ENCODE results near the gene FSCN2.

FSCN2 gene

DNA sequence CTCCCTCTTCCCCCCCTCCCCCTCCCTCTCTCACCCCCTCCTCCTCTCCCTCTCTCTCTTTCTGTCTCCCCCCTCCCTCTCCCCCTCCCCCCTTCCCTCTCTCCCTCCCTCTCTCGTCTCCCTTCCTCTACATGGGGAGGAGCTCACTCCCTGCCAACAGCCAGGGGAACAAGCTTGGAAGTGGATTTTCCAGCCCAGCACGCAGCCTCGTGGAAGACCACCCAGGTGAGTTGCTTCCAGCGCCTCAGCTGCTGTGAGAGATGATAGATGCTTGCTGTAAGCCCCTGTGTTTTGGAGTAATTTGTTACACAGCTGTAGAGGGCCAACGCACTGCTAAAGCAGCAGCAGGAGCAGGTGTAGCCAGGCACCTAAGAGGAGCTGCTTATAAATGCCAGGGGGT is 36.4 kb upstream of the FSCN2 start:
- in situ Hi-C loops (cut with MboI; ENCODE audit: low sequenced_read_pairs, unreplicated experiment), result no loop called here
- TF ChIP-seq, protein P1, sequence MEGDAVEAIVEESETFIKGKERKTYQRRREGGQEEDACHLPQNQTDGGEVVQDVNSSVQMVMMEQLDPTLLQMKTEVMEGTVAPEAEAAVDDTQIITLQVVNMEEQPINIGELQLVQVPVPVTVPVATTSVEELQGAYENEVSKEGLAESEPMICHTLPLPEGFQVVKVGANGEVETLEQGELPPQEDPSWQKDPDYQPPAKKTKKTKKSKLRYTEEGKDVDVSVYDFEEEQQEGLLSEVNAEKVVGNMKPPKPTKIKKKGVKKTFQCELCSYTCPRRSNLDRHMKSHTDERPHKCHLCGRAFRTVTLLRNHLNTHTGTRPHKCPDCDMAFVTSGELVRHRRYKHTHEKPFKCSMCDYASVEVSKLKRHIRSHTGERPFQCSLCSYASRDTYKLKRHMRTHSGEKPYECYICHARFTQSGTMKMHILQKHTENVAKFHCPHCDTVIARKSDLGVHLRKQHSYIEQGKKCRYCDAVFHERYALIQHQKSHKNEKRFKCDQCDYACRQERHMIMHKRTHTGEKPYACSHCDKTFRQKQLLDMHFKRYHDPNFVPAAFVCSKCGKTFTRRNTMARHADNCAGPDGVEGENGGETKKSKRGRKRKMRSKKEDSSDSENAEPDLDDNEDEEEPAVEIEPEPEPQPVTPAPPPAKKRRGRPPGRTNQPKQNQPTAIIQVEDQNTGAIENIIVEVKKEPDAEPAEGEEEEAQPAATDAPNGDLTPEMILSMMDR (IDR thresholded peaks at IDR 0.05; ENCODE audit: borderline replicate concordance, control extremely low read depth, extremely low read depth, insufficient read depth, missing control alignments), result no peak
- no peak for DNase-seq (ENCODE audit: low spot score)

DNA sequence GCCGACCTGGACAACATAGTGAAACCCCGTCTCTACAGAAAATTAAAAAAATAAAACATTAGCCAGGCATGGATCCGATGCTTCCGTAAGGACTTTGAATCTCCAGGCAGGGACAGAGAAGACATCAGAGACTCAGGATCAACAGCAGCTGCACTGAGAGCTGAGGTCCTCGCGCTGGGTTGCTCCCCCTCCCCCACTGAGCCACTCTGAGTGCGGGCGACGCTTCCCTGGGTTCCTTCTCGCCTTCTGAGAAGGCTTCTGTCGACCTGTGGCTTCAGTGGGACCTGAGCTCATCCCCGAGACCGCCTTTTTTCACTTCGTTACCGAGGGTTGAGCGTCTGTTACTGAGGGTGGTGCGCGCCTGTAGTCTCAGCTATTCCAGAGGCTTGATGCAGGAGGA is 36.0 kb upstream of the FSCN2 start:
- no peak for DNase-seq (ENCODE audit: low spot score)
- TF ChIP-seq, protein P1 (IDR thresholded peaks at IDR 0.05; ENCODE audit: borderline replicate concordance, control extremely low read depth, extremely low read depth, insufficient read depth, missing control alignments), result no peak
- in situ Hi-C loops (cut with MboI; ENCODE audit: low sequenced_read_pairs, unreplicated experiment), result no loop called here

DNA sequence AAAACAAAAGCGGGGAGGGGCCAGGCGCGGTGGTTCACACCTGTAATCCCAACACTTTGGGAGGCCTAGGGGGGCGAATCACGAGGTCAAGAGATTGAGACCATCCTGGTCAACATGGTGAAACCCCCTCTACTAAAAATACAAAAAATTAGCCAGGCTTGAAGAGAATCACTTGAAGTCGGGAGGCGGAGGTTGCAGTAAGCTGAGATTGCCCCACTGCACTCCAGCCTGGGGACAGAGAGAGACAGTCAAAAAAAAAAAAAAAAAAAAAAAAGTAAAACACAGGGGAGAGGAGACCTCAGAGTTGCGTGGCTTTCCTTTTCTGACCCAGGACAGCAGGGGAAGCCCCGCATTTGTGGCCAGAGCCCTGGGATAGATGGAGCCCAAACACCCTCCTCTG is 35.5 kb upstream of the FSCN2 start:
- in situ Hi-C loops (cut with MboI; ENCODE audit: low sequenced_read_pairs, unreplicated experiment), result no loop called here
- no peak for DNase-seq (ENCODE audit: low spot score)
- TF ChIP-seq, protein P1 (IDR thresholded peaks at IDR 0.05; ENCODE audit: borderline replicate concordance, control extremely low read depth, extremely low read depth, insufficient read depth, missing control alignments), result no peak

DNA sequence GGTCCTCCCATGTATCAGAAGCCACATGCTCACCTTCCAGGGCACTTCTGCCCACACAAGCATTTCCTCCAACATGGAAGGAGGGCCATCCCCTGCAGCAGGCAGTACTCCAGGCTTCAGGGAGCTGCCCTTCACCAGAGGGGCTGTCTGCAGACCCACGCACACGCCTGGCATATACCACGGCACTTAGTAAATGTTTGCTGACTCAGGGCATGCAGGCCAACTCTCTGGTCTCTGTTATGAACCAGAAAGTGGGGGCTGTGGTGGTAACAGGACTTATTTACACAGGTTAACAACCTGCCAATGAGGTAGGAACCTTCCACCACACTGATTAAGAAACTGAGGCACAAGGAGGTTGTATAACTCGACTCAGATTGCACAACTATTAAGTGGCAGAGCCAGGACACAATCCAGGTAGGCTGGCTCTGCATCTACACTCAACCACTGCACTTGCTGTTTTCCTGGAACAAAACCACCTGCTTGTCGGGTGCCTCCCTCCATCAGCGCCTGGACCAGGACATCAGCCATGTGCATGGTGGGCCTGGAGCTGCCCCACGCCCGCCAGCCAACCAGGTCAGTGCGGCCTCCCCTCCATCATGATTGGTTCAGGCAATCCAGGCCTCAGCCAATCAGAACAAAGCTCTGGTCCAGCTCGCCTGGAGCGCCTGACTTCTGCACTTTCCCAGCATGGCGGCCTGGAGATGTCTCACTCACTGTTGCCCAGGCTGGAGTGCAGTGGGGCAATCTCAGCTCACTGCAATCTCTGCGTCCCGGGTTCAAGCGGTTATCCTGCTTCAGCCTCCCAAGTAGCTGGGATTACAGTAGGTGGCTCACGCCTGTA is 34.8 kb upstream of the FSCN2 start:
- DNase-seq (ENCODE audit: low spot score), result no peak
- in situ Hi-C loops (cut with MboI; ENCODE audit: low sequenced_read_pairs, unreplicated experiment), result no loop called here

DNA sequence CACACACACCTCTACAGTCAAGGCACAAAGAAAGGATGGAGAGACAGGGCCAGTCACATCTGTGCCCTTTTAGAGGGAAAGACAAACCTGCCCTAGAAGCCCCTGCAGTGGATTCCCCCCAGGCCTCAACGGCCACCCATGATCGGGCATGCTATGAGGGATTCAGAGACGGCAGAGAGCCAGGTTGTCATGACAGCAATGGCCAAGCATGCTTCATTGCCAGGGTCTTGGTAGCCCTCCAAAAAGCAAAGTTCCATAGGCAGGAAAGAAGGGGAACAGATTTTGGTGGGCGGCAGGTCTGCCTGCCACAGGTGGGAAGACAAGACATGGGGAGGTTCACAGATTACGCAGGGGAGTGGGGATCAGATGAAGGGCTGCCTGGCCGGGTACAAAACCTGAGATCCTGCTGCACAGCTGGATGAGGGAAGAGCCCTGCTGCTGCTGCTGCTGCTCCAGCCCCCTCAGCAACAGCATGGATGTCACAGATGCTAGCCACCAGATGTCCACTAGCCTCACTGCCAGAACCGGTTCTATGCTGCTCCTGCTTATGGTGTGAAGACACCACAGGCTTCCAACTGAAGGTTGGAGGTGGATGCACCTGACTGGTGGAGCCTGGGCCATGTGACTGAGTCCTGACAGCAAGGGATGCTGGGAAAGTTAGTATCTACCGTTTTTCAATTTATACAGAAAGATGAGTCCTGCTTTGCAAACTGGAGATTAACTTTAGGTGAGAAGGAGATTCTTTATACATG is 33.4 kb upstream of the FSCN2 start:
- TF ChIP-seq, protein P1 (IDR thresholded peaks at IDR 0.05; ENCODE audit: borderline replicate concordance, control extremely low read depth, extremely low read depth, insufficient read depth, missing control alignments), result no peak
- in situ Hi-C loops (cut with MboI; ENCODE audit: low sequenced_read_pairs, unreplicated experiment), result no loop called here
- DNase-seq (ENCODE audit: low spot score), result no peak

More for the DNA sequence above, 34.8 kb upstream of the FSCN2 start:
- TF ChIP-seq, protein P1 (IDR thresholded peaks at IDR 0.05; ENCODE audit: borderline replicate concordance, control extremely low read depth, extremely low read depth, insufficient read depth, missing control alignments), result no peak

DNA sequence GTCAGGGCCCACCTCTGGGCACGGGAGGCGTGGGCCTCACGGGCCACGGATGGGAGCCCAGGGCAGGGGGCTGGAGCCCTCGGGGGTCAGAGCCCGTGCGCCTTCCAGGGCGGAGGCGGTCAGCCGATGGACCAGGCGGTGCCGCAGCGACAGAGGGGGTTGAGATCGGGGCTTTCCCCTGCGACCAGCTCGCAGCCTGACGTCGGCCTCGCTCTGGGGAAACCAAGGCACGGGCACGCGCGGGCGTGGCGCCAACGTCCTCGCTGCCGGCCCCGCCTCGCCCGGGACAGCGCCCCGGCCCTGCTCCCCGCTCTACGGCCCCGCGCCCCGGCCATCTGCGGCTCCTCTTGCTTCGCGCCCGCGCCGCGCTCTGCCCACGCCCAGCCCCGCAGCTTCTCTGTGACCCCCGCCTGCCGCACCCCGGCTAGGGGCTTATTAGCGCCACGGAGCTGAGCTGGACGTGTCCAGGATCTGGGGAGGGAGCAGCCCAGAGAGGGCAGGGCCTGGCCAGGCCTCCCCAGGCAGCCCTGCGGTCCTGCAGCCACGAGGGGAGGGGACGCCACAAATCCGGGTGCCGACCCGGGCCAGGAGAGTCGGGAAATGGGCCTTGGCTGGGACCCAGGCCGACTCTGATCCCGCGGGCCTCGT is 29.1 kb upstream of the FSCN2 start:
- no peak for DNase-seq (ENCODE audit: low spot score)
- TF ChIP-seq, protein P1 (IDR thresholded peaks at IDR 0.05; ENCODE audit: borderline replicate concordance, control extremely low read depth, extremely low read depth, insufficient read depth, missing control alignments), result no peak
- in situ Hi-C loops (cut with MboI; ENCODE audit: low sequenced_read_pairs, unreplicated experiment), result no loop called here
